Measurements from ENCODE around the gene PRICKLE1.
"Not testable (repeated sequence)": the region's sequence is repeated elsewhere in the genome, so short reads cannot be mapped to it uniquely, and the experiment has no call there.

Gene PRICKLE1

DNA sequence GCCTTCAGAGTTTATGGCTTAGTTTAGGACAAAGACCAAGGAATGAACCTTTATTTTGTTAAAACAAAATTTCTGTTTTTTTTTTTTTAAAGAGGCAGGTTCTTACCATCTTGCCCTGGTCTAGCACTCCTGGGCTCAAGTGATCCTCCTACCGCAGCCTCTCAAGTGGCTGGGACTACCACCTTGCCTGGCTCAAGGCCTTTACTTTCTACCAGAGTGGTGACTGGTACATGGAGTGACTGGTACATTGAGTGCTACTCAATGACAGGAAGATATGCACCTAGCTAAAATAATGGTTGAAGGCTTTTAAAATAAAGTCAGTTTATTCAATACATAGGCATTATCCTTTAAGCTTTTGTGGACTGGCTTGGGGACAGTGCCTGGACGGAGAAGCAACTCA, 32.6 kb downstream of the PRICKLE1 start:
- no peak for DNase-seq (ENCODE audit: low read depth)

GRCh38 chr12:42552822-42553221, 36.7 kb downstream of the PRICKLE1 start:
- DNase-seq (ENCODE audit: low read depth), result no peak

DNA sequence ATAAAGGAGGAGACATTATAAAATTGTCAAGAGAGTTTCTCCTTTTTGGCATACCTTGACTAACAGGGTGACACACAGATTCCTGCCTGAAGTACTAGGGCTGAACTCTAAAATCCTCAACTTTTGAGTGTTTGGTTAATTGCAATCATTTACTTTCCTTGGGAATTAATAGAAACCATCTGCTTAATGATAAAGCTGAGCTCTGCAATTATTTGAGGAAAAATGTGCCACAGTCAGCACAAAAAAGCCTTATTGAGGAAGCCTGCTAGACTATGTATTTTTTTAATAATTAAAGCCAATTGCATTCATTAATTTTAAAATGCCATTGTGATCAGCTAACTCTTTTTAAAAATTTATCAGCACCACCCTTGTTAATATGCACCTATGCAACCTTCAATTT, 38.7 kb downstream of the PRICKLE1 start:
- DNase-seq (ENCODE audit: low read depth), result no peak

DNA sequence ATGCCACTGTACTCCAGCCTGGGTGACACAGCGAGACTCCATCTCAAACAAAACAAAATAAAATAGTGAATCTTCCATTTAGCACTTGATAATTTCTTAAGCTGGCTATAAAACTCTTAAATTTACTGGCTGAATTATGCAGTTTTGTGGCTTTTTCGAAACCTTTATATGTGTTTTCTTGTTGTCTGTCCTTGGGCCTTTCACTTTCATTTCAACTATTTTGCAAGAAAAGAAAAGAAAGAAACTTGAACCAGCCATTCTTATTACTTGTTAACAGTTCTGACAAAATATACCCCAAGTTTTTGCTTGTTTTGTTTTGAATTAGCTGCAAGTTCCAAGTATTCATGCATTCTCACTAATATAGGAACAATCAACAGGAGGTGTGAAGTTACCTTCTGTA, 42.8 kb downstream of the PRICKLE1 start:
- DNase-seq (ENCODE audit: low read depth), result no peak

GRCh38 chr12:42541965-42542364, 47.6 kb downstream of the PRICKLE1 start:
- DNase-seq (ENCODE audit: low read depth), result no peak

- DNase-seq (ENCODE audit: low read depth), result not testable (repeated sequence)
Measured at GRCh38 chr12:42541308-42541707, 48.2 kb downstream of the PRICKLE1 start.

DNA sequence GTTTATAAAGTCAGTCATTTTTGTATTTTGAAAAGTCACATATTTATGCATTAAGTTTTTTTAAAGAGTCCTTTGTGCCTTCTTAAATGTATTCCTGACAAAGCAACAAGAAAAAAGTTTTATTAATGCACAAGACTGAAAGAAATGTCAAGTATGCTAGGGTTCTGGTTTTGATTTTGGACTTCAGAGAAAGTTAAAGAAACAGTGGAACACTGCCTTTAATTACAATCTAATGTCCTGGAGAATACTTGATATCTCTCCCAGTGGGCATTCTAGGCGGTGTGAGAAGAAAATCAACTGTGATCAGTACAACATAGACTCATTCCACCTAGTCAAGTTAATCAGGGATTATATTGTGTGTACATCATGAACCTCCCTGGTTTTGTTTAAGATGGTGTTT, 49.9 kb downstream of the PRICKLE1 start:
- no peak for DNase-seq (ENCODE audit: low read depth)

GRCh38 chr12:42538203-42538602, 51.3 kb downstream of the PRICKLE1 start:
- no peak for DNase-seq (ENCODE audit: low read depth)

DNA sequence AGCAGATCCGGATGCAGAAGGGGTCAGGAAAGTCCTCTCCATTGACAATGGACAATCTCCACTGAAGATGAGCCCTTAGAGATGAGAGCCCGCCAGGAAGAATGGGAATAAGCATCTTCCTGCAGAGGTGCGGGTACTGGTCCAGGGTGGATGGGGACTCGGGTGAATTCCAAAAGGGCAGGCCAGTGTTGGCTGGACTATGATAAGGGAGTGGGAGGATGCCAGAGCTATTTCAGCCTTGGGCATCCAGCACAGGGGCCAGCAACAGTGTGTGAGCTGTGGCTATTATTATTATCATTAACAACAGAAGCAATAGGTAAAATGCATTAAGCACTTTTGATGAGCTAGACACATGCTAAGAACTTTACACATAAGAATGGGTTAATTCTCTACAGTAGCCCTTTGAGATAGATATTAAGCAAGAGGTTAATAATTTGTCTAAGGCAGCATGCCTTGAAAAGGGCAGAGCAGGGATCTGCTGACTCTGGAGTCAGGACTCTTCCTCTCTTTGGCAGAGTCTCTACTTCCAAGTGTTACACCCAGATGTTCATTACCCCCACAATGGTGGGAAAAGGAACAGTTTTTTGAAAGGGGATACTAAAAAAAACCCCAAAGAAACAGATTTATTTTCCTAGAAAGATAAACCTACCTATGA, 55.2 kb downstream of the PRICKLE1 start:
- DNase-seq (ENCODE audit: low read depth), result no peak

DNA sequence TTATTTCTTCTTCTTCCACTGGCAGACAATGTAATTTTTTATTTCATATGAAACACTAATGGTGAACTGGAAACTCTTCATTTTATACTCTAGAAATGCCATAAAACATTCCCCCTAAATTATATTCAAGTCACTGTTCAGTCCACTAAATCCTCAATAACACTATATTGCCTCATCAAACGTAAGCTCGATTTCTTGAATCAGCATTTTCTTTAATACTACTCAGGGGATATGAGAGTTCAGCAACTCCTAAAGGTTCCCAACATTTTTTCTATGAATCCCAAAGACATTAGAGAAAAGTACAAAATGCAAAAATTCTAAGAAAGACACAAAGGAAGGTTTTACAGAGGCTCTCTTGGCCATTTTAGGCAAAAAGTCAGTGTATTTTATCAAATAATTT, 59.3 kb downstream of the PRICKLE1 start:
- DNase-seq (ENCODE audit: low read depth), result no peak

DNA sequence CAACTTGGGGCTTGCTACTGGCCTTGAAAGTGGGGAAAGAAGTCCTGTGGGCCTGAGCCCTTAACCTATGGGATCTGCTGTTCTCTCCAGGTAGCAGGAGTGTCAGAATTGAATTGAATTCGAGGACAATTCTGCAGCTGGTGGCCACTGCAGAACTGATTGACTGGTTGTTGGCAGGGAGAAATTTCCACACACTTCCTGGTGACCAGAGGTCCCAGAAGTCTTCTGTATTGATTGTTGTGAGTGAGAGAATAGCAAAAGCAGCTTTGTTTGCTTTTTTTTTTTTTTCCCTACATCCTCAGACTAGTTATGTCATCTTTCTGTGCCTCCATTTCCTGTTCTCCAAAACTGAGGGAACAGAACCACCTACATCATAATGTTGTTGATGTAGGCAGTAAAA, 64.1 kb downstream of the PRICKLE1 start:
- no peak for DNase-seq (ENCODE audit: low read depth)

DNA sequence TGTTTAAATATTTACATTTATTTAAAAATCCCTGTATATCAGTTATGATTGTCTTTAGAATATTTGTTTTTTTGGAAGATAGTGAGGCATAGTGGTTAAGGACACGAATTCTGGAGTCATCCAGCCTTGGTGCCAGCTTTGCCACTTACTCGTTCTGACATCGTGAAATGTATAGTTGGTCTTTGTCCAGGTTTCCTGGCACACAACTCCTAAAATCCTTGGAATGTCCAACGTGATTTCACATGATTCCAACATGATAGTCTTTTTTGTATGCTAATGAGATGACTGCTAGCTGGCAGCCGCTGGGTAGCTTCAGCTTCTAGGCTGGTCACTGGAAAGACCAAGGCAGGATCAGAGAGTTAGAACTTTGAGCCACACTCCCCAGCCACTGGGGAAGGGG, 64.8 kb downstream of the PRICKLE1 start:
- no peak for DNase-seq (ENCODE audit: low read depth)

DNA sequence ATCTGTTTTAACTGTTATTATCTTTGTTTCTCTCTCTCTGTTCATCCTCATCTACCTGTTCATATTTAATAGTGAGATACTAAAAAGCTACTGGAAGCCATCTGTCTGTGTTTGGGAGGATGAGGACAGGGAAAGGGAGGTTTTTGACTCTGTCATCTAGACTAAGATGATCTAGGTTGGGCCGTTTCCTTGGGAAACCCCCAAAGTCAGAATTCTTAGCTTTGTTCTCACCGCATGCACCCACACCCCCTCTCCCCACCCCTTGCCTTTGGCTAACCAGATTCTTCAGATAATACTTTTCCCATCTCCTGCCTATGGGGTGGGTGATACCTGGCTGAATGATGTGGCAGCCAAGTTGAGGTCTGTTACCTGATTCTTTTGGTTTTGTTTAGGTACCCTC, 73.0 kb downstream of the PRICKLE1 start:
- DNase-seq (ENCODE audit: low read depth), result no peak

DNA sequence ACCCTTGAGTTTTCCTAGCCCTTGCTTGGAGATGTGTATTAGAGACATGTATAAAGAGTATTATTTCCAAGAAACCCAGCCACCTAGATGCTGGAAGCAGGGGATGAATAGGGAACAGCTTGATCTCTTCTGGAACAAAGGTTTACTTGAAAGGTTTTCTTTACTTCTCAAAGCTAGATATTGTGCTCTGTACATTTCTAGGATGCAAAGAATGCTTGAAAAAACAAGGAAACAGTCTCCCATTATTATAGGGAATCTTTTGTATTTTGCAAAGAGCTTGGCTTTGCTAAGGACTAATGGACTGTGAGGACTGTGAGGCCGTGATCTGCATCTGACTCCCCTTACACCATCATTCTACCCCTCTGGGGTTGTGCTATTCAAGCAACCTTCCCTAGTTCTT, 77.9 kb downstream of the PRICKLE1 start:
- no peak for DNase-seq (ENCODE audit: low read depth)

DNA sequence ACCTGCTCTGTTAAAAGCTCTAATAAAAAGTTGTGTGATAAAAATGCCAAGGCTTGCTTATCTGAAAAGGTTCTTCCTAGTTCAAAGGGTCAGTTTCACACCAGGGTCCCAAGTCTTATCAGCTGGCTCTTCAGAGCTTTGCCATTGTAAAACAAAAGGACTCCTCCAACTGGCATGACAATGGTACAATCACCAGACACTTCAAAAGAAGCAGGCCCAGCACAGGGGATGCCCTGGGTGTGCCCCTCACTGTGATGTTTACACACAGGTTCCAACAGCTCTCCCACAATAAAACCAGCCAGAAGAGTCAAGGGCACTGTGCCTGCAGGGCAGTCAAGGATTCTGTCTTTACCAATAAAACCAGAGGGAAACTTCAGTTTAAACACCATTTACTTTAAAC, 78.7 kb downstream of the PRICKLE1 start:
- DNase-seq (ENCODE audit: low read depth), result no peak

GRCh38 chr12:42508913-42509460, 80.6 kb downstream of the PRICKLE1 start:
- DNase-seq (ENCODE audit: low read depth), result no peak

- DNase-seq (ENCODE audit: low read depth), result no peak
Measured at GRCh38 chr12:42507565-42507964, 82.0 kb downstream of the PRICKLE1 start.

GRCh38 chr12:42507081-42507480, 82.5 kb downstream of the PRICKLE1 start:
- DNase-seq (ENCODE audit: low read depth), result no peak

GRCh38 chr12:42504049-42504448, 85.5 kb downstream of the PRICKLE1 start:
- DNase-seq (ENCODE audit: low read depth), result no peak

DNA sequence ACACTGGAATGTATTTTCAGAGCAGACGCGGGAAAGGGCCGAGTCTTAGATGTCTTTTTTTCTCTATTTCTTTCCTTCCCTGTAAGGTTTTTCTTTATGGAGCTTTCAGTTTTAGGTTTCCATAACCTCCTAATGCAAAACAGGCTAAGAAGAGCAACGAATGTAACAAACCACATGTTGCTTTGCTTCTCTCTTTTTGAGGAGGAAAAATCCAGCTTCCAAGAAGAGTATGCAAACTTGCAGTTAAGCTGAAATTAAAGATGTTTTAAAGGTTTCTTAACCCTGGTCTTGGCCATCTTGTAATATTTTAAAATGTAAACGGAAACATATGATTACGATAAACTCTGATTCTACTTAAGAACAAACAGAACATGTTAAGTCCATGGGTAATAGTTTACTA, 86.9 kb downstream of the PRICKLE1 start:
- DNase-seq (ENCODE audit: low read depth), result no peak

DNA sequence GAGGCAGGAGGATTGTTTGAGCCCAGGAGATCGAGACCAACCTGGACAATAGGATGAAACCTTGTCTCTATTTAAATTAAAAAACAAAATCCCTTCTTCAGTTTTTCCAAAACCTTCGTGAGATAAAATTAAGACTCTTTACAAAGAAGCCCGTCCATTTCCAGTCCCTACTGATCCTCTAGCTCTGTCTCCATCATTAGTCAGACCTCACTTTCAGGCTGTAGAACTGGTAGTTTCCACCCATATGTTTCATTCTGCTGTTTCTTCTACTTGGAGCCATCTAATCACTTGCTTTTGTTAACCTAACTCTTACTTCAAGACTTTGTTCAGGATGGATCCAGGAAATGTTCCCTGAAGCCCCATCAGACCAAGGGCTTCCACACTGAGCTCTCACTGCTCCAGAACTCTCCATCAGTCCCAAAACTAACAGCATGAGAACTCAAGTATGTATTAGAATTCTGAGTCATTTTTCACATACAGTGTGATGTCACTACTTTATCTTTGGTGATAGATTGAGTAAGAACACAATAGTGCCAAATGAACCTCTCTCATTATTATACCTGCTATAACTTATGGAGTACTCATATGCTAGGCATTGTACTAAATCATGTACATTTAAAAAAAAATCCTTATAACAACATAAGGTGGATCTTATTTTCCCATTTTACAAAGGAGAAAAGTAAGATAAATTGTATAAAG, 90.8 kb downstream of the PRICKLE1 start:
- no peak for DNase-seq (ENCODE audit: low read depth)

GRCh38 chr12:42496886-42497285, 92.7 kb downstream of the PRICKLE1 start:
- DNase-seq (ENCODE audit: low read depth), result no peak

- DNase-seq (ENCODE audit: low read depth), result no peak
Measured at GRCh38 chr12:42495244-42495643, 94.3 kb downstream of the PRICKLE1 start.

DNA sequence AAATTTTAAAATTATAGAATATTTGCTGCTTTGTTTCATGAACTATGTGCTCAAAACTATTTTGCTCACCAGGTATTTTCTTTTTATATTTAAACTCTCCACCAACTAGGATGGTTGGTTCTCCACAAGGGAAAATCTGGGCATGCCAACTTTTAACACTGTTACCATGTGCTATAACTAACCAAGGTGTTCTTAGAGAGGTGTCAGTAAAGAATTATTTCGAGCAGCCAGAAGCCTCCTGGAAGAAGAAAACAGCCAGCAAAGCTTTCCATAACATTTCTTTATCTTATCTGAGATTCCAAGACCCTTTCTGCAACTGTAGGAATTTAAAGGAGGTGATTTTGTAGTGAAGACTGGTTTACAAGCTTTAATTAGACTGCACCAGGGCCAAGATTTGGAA, 97.3 kb downstream of the PRICKLE1 start:
- DNase-seq (ENCODE audit: low read depth), result no peak

All from stimulated activated CD8-positive, alpha-beta memory T cell treated with anti-CD3 and anti-CD28 coated beads, Interleukin-15, amount 100 ng/mL, for 1 hour (primary cell).